Measurements from ENCODE around the gene POR.
"Not testable (repeated sequence)": the region's sequence is repeated elsewhere in the genome, so short reads cannot be mapped to it uniquely, and the experiment has no call there.

Gene POR

DNA sequence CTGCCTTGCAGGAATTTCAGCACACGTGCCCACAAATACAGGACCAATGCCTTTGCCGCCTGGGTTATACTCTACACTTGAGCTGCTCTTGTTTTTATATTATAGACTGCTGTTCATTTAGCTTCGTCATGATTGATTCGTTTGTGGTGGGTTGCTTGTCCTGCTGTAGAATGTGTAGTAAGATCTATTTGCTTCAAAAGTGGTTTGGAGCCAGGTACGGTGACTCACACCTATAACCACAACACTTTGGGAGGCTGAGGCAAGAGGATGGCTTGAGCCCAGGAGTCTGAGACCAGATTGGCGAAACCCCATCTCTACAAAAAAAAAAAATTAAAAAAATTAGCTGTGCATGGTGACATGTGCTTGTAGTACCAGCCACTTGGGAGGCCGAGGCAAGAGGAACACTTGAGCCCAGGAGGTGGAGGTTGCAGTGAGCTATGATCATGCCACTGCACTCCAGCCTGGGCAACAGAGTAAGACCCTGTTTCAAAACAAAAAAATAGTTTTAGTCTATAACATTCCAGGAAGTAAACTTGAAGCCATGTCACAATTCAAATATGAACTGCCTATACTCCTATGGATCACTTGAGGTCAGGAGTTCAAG is 45.1 kb upstream of the POR start:
- ChIA-PET POLR2A (no interaction called here), CTCF (interaction anchor here (1.4 to 12.6 kb wide), 2 partner anchors 150 to 156 kb away, joined by 3 to 229 read pairs; no protein-coding TSS in a partner anchor)
- TF ChIP-seq, protein P1, sequence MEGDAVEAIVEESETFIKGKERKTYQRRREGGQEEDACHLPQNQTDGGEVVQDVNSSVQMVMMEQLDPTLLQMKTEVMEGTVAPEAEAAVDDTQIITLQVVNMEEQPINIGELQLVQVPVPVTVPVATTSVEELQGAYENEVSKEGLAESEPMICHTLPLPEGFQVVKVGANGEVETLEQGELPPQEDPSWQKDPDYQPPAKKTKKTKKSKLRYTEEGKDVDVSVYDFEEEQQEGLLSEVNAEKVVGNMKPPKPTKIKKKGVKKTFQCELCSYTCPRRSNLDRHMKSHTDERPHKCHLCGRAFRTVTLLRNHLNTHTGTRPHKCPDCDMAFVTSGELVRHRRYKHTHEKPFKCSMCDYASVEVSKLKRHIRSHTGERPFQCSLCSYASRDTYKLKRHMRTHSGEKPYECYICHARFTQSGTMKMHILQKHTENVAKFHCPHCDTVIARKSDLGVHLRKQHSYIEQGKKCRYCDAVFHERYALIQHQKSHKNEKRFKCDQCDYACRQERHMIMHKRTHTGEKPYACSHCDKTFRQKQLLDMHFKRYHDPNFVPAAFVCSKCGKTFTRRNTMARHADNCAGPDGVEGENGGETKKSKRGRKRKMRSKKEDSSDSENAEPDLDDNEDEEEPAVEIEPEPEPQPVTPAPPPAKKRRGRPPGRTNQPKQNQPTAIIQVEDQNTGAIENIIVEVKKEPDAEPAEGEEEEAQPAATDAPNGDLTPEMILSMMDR (IDR thresholded peaks at IDR 0.05; ENCODE audit: insufficient read depth, low read length, missing control alignments): no peak
- H3K4me3 ChIP-seq (ENCODE audit: low read depth, low read length): no peak overlapping the region
- no peak for DNase-seq (ENCODE audit: low read depth, low spot score)

DNA sequence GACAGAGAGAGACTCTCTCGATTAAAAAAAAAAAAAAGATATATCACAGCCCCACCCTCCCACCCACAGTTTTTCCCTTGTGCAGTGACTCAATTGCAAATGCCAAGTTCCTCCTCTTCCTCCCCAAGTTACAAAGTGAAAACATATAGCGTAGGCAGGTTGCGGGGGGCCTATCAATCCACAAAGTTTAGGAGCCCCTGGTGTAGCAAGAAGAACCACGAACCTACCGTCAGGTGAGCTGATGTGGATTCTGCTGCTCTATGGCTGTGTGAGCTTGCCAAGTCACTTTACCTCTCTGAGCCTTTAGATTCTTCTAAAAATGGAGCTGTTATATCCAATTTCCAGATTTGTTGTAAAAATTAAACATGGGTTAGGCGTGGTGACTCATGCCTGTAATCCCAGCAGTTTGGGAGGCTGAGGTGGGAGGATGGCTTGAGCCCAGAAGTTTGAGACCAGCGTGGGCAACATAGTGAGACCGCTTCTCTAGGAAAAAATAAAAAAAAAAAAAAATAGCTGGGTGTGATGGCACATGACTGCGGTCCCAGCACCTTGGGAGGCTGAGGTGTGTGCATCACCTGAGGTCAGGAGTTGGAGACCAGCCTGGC is 44.3 kb upstream of the POR start:
- TF ChIP-seq, protein P1 (IDR thresholded peaks at IDR 0.05; ENCODE audit: insufficient read depth, low read length, missing control alignments): no peak
- no peak for DNase-seq (ENCODE audit: low read depth, low spot score)
- H3K4me3 ChIP-seq (ENCODE audit: low read depth, low read length): no peak overlapping the region
- ChIA-PET POLR2A (no interaction called here), CTCF (interaction anchor here (1.3 to 12.6 kb wide), 2 partner anchors 150 to 444 kb away, joined by 3 to 229 read pairs; no protein-coding TSS in a partner anchor)

DNA sequence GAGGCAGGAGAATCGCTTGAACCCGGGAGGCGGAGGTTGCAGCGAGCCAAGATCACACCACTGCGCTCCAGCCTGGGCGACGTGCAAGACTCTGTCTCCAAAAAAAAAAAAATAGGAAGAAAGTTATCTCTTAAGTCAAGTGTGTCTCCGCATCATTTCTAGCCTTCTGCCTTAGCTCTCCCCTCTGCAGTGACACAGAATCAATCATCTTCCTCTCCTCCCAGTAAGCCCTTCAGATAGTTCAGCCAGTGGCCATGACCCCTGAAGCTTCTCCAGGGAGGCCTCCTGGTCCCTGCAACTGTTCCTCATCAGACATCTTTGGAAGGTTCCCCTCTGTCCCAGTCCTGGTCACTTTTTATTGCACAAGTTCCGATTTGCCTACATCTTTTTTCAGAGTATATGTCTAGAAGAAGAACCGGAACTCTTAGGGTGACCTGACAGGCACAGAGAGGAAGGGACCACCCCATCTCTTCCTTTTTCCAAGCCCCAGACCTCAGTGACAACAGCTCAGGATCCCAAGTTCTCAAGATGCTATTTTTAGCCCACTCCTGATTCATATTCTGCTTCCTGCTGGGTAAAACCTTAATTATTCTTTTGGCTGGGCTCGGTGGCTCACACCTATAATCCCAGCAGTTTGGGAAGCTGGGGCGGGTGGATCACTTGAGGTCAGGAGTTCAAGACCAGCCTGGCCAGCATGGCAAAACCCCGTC is 42.7 kb upstream of the POR start:
- TF ChIP-seq, protein P1 (IDR thresholded peaks at IDR 0.05; ENCODE audit: insufficient read depth, low read length, missing control alignments): no peak
- H3K4me3 ChIP-seq (ENCODE audit: low read depth, low read length): no peak overlapping the region
- no peak for DNase-seq (ENCODE audit: low read depth, low spot score)
- ChIA-PET CTCF (interaction anchor here (0.6 to 12.6 kb wide), 3 partner anchors 89 to 148 kb away, joined by 3 to 229 read pairs (median 3); no protein-coding TSS in a partner anchor), POLR2A (no interaction called here)

DNA sequence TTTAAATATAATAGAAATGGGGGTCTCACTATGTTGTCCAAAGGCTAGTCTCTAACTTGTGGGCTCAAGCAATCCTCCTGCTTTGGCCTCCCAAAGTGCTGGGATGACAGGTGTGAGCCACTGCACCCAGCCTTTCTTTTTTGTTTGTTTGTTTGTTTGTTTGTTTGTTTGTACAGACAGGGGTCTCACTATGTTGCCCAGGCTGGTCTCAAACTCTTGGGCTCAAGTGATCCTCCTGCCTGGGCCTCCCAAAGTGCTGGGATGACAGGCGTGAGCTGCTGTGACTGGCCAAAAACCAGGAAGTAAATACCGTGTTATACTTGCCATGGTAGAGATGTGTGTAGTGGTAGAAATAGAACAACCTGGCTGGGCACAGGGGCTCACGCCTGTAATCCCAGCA is 40.8 kb upstream of the POR start:
- POLR2A ChIA-PET; H3K4me3 ChIP-seq (ENCODE audit: low read depth, low read length); DNase-seq (ENCODE audit: low read depth, low spot score): not testable (repeated sequence)
- CTCF ChIA-PET: interaction anchor here (12.6 kb wide), 1 partner anchor 146 kb away, joined by 229 read pairs; no protein-coding TSS in a partner anchor

DNA sequence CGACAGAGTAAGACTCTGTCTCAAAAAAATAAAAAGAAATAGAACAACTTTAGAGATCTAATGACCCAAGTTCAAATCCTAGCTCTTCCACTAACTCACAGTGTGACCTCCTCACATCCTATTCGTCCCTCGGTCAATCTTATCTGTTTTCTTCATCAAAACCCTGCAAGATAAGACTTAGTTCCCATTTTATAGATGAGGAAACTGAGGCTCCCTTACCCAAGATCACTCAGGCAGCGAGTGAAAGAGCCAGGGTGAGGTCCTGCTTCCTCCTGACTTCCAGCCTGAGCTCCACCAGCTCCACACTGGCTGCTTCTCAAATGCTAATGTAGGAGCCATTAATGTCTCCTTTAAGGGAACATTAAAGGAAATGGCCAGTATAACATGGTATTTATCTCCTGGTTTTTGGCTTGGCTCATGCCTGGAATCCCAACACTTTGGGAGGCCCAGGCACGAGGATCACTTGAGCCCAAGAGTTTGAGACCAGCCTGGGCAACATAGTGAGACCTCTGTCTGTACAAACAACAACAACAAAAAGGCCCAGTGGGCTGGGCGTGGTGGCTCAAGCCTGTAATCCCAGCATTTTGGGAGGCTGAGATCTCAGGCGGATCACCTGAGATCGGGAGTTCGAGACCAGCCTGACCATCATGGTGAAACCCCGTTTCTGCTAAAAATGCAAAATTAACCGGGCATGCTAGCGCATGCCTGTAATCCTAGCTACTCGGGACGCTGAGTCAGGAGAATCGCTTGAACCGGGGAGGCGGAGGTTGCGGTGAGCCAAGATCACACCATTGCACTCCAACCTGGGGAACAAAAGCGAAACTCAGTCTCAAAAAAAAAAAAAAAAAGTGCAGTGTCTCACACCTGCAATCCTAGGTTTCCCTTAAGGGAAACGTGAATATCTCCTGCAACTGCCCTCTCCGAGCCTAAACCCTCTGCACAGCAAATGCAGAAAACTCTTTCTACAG is 39.6 kb upstream of the POR start:
- no peak for DNase-seq (ENCODE audit: low read depth, low spot score)
- CTCF ChIA-PET: interaction anchor here (1.0 to 12.6 kb wide), 4 partner anchors 9 to 145 kb away, joined by 3 to 229 read pairs (median 4); no protein-coding TSS in a partner anchor
- POLR2A ChIA-PET: no interaction called here
- H3K4me3 ChIP-seq (ENCODE audit: low read depth, low read length): no peak overlapping the region
- TF ChIP-seq, protein P1 (IDR thresholded peaks at IDR 0.05; ENCODE audit: insufficient read depth, low read length, missing control alignments): no peak

DNA sequence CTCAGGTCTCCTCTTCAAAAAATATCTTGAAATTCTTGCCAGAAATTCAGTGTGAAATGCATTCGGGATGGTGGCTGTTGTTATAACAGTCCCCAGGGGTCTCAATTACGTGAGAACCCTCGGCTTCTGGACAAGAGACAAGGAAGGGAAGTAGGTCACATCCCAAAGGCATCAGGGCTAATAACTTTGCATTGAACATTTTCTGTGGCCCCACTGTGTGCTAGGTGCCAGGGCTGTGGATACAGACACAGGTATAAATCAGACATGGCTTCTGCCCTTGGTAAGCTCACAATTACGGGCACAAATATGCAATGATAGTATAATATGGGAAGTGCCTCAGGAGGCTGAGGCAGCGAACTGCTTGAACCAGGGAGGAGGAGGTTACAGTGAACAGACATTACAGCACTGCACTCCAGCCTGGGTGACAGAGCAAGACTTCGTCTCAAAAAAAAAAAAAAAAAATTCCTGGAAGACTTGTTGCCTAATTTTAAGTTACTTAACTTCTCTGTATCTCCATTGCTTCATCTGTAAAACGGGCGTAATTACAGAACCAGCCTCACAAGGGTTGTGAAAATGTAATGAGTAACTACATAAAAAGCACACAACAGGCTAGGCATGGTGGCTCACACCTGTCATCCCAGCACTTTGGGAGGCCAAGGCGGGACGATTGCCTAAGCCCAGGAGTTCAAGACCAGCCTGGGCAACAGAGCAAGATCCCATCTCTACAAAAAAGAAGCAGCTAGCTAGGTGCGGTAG is 38.7 kb upstream of the POR start:
- H3K4me3 ChIP-seq (ENCODE audit: low read depth, low read length): no peak overlapping the region
- no peak for DNase-seq (ENCODE audit: low read depth, low spot score)
- ChIA-PET POLR2A (no interaction called here), CTCF (interaction anchor here (1.6 to 1.7 kb wide), 2 partner anchors 10 to 144 kb away, joined by 3 to 4 read pairs; no protein-coding TSS in a partner anchor)
- TF ChIP-seq, protein P1 (IDR thresholded peaks at IDR 0.05; ENCODE audit: insufficient read depth, low read length, missing control alignments): no peak

All from AG04449 (cell line).